ENCODE data around the gene CXADR.
"Not testable (repeated sequence)": the region's sequence is repeated elsewhere in the genome, so short reads cannot be mapped to it uniquely, and the experiment has no call there.

Gene CXADR

GRCh38 chr21:17479606-17480005 lies 33.2 kb upstream of the CXADR start:
- H3K4me1 ChIP-seq (ENCODE audit: control insufficient read depth, insufficient read depth, low read length, poor library complexity, severe bottlenecking), result no peaks in the 10 kb centered on the region
- H3K4me3 ChIP-seq (ENCODE audit: extremely low read depth, insufficient read depth, low read length, poor library complexity, severe bottlenecking), result no peak overlapping the region
- no CpG with 5 or more reads among the region's 2 CpGs for WGBS, 2 experiments (ENCODE audit: insufficient coverage in 2 of 2)
- H3K9me3 ChIP-seq (ENCODE audit: control insufficient read depth, low read length), result no peaks in the 10 kb centered on the region
- no peak overlapping the region for H3K27ac ChIP-seq (ENCODE audit: low read depth, low read length, severe bottlenecking)
- no peaks in the 10 kb centered on the region for H3K36me3 ChIP-seq (ENCODE audit: control insufficient read depth, insufficient read depth, low read length)

- Histone ChIP-seq H3K4me3 (ENCODE audit: extremely low read depth, insufficient read depth, low read length, poor library complexity, severe bottlenecking) (no peak overlapping the region), H3K9me3 (ENCODE audit: control insufficient read depth, low read length) (no peaks in the 10 kb centered on the region), H3K27ac (ENCODE audit: low read depth, low read length, severe bottlenecking) (no peak overlapping the region), H3K36me3 (ENCODE audit: control insufficient read depth, insufficient read depth, low read length) (no peaks in the 10 kb centered on the region), H3K4me1 (ENCODE audit: control insufficient read depth, insufficient read depth, low read length, poor library complexity, severe bottlenecking) (no peaks in the 10 kb centered on the region)
- whole genome bisulfite sequencing, 2 experiments (ENCODE audit: insufficient coverage in 2 of 2), result no CpG with 5 or more reads among the region's 1 CpG
These were observed 29.9 kb upstream of the CXADR start for GRCh38 chr21:17482928-17483327.

- Histone ChIP-seq H3K27ac (ENCODE audit: low read depth, low read length, severe bottlenecking) (no peak overlapping the region), H3K4me1 (ENCODE audit: control insufficient read depth, insufficient read depth, low read length, poor library complexity, severe bottlenecking) (peaks cover 8% of the 10 kb centered on the region), H3K9me3 (ENCODE audit: control insufficient read depth, low read length) (no peaks in the 10 kb centered on the region), H3K4me3 (ENCODE audit: extremely low read depth, insufficient read depth, low read length, poor library complexity, severe bottlenecking) (no peak overlapping the region), H3K36me3 (ENCODE audit: control insufficient read depth, insufficient read depth, low read length) (no peaks in the 10 kb centered on the region)
These were observed 24.2 kb upstream of the CXADR start for GRCh38 chr21:17488620-17489019.

- H3K9me3 ChIP-seq (ENCODE audit: control insufficient read depth, low read length); H3K36me3 ChIP-seq (ENCODE audit: control insufficient read depth, insufficient read depth, low read length); H3K27ac ChIP-seq (ENCODE audit: low read depth, low read length, severe bottlenecking); H3K4me1 ChIP-seq (ENCODE audit: control insufficient read depth, insufficient read depth, low read length, poor library complexity, severe bottlenecking); H3K4me3 ChIP-seq (ENCODE audit: extremely low read depth, insufficient read depth, low read length, poor library complexity, severe bottlenecking): not testable (repeated sequence)
- WGBS, 2 experiments (ENCODE audit: insufficient coverage in 2 of 2), result no CpG with 5 or more reads among the region's 3 CpGs
These were observed 23.3 kb upstream of the CXADR start for GRCh38 chr21:17489565-17489964.

GRCh38 chr21:17491716-17492414 lies 21.0 kb upstream of the CXADR start:
- WGBS, 2 experiments (ENCODE audit: insufficient coverage in 2 of 2), result 83 to 100% methylated on average over 2 to 6 of the region's 7 CpGs
- Histone ChIP-seq H3K27ac (ENCODE audit: low read depth, low read length, severe bottlenecking) (peak overlapping the region; percentile 33), H3K4me1 (ENCODE audit: control insufficient read depth, insufficient read depth, low read length, poor library complexity, severe bottlenecking) (peaks cover 8% of the 10 kb centered on the region), H3K36me3 (ENCODE audit: control insufficient read depth, insufficient read depth, low read length) (no peaks in the 10 kb centered on the region), H3K4me3 (ENCODE audit: extremely low read depth, insufficient read depth, low read length, poor library complexity, severe bottlenecking) (no peak overlapping the region), H3K9me3 (ENCODE audit: control insufficient read depth, low read length) (no peaks in the 10 kb centered on the region)

GRCh38 chr21:17492415-17493168 lies 20.3 kb upstream of the CXADR start:
- no peaks in the 10 kb centered on the region for H3K36me3 ChIP-seq (ENCODE audit: control insufficient read depth, insufficient read depth, low read length)
- 60 to 81% methylated on average over 2 of the region's 6 CpGs for WGBS, 2 experiments (ENCODE audit: insufficient coverage in 2 of 2)
- no peak overlapping the region for H3K4me3 ChIP-seq (ENCODE audit: extremely low read depth, insufficient read depth, low read length, poor library complexity, severe bottlenecking)
- peaks cover 8% of the 10 kb centered on the region for H3K4me1 ChIP-seq (ENCODE audit: control insufficient read depth, insufficient read depth, low read length, poor library complexity, severe bottlenecking)
- no peaks in the 10 kb centered on the region for H3K9me3 ChIP-seq (ENCODE audit: control insufficient read depth, low read length)
- peak overlapping the region; percentile 33 for H3K27ac ChIP-seq (ENCODE audit: low read depth, low read length, severe bottlenecking)

- Histone ChIP-seq H3K4me1 (ENCODE audit: control insufficient read depth, insufficient read depth, low read length, poor library complexity, severe bottlenecking) (peaks cover 8% of the 10 kb centered on the region), H3K36me3 (ENCODE audit: control insufficient read depth, insufficient read depth, low read length) (no peaks in the 10 kb centered on the region), H3K9me3 (ENCODE audit: control insufficient read depth, low read length) (no peaks in the 10 kb centered on the region), H3K4me3 (ENCODE audit: extremely low read depth, insufficient read depth, low read length, poor library complexity, severe bottlenecking) (no peak overlapping the region), H3K27ac (ENCODE audit: low read depth, low read length, severe bottlenecking) (no peak overlapping the region)
- WGBS, 2 experiments (ENCODE audit: insufficient coverage in 2 of 2), result 94 to 97% methylated on average over 3 of the region's 3 CpGs
These were observed 18.8 kb upstream of the CXADR start for GRCh38 chr21:17494051-17494450.

GRCh38 chr21:17495680-17496079 lies 17.2 kb upstream of the CXADR start:
- WGBS, 2 experiments (ENCODE audit: insufficient coverage in 2 of 2), result 82 to 100% methylated on average over 1 of the region's 2 CpGs
- Histone ChIP-seq H3K4me3 (ENCODE audit: extremely low read depth, insufficient read depth, low read length, poor library complexity, severe bottlenecking) (no peak overlapping the region), H3K27ac (ENCODE audit: low read depth, low read length, severe bottlenecking) (no peak overlapping the region), H3K9me3 (ENCODE audit: control insufficient read depth, low read length) (no peaks in the 10 kb centered on the region), H3K4me1 (ENCODE audit: control insufficient read depth, insufficient read depth, low read length, poor library complexity, severe bottlenecking) (peaks cover 8% of the 10 kb centered on the region), H3K36me3 (ENCODE audit: control insufficient read depth, insufficient read depth, low read length) (no peaks in the 10 kb centered on the region)

GRCh38 chr21:17497316-17497715 lies 15.5 kb upstream of the CXADR start:
- Histone ChIP-seq H3K27ac (ENCODE audit: low read depth, low read length, severe bottlenecking) (no peak overlapping the region), H3K9me3 (ENCODE audit: control insufficient read depth, low read length) (no peaks in the 10 kb centered on the region), H3K4me3 (ENCODE audit: extremely low read depth, insufficient read depth, low read length, poor library complexity, severe bottlenecking) (no peak overlapping the region), H3K36me3 (ENCODE audit: control insufficient read depth, insufficient read depth, low read length) (no peaks in the 10 kb centered on the region), H3K4me1 (ENCODE audit: control insufficient read depth, insufficient read depth, low read length, poor library complexity, severe bottlenecking) (no peaks in the 10 kb centered on the region)

GRCh38 chr21:17498586-17498985 lies 14.3 kb upstream of the CXADR start:
- no peak overlapping the region for H3K27ac ChIP-seq (ENCODE audit: low read depth, low read length, severe bottlenecking)
- WGBS, 2 experiments (ENCODE audit: insufficient coverage in 2 of 2), result 91 to 96% methylated on average over 2 of the region's 2 CpGs
- no peak overlapping the region for H3K4me3 ChIP-seq (ENCODE audit: extremely low read depth, insufficient read depth, low read length, poor library complexity, severe bottlenecking)
- no peaks in the 10 kb centered on the region for H3K36me3 ChIP-seq (ENCODE audit: control insufficient read depth, insufficient read depth, low read length)
- H3K9me3 ChIP-seq (ENCODE audit: control insufficient read depth, low read length), result no peaks in the 10 kb centered on the region
- no peaks in the 10 kb centered on the region for H3K4me1 ChIP-seq (ENCODE audit: control insufficient read depth, insufficient read depth, low read length, poor library complexity, severe bottlenecking)

All from mesodermal cell (in vitro differentiated cells).